Nephron (organoid): ENCODE data around the gene EXD3.
A peak's percentile ranks its signal among the peaks of the same experiment; 100 is the strongest.

Experiments
- H3K27ac Mint-ChIP-seq, 3 experiments: 2 replicates each; pipeline ENCODE4 v1.8.0; 2020; ENCODE audit warnings: mixed read lengths in 3 of 3, mild to moderate bottlenecking in 2 of 3, moderate library complexity in 1 of 3
- H3K27me3 Mint-ChIP-seq: 2 replicates; pipeline ENCODE4 v1.8.0; 2021; ENCODE audit warnings: low read depth, mild to moderate bottlenecking, moderate library complexity, mixed read lengths
- H3K36me3 Mint-ChIP-seq: 2 replicates; pipeline ENCODE4 v1.8.0; 2020; ENCODE audit warnings: low read depth, mixed read lengths
- H3K4me1 Mint-ChIP-seq: 2 replicates; pipeline ENCODE4 v1.8.0; 2020; ENCODE audit warnings: mixed read lengths
- H3K4me3 Mint-ChIP-seq, 3 experiments: 2 replicates each; pipeline ENCODE4 v1.8.0; 2020; ENCODE audit warnings: mild to moderate bottlenecking in 3 of 3, mixed read lengths in 3 of 3, moderate library complexity in 2 of 3
- H3K9me3 Mint-ChIP-seq: 2 replicates; pipeline ENCODE4 v1.8.0; 2020; ENCODE audit warnings: mixed read lengths
- CTCF ChIP-seq, 3 experiments: fragments of 200-600 bp; sonication (generic); IDR thresholded peaks; one replicate each; pipeline ENCODE4 v1.5.0; 2021; ENCODE audit warnings: antibody characterized with exemption in 3 of 3; ENCODE audit not compliant: unreplicated experiment in 3 of 3

Gene EXD3

DNA sequence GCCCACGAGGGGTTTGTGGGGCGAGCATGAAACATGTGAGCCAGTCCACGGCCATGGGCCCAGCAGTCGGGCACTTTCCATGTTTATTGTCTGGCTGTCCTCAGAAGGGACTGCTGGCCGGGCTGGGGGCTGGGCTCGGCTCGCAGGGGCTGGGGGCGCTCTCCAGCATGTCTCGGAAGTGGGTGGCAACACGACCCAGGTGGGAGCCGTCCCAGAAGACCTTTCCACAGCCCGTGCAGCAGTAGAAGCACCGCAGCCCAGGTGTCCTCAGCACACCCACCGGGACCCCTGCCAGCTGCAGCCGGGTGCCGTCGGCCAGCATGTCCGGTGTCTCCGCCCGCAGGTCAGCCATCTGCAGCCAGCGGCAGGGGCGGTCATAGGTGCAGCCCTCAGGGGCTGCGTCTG is 116.1 kb downstream of the EXD3 start:
- Mint-ChIP-seq H3K27ac (peak overlapping the region in 1 of 3 experiments; percentile 55), H3K36me3 (no peaks in the 10 kb centered on the region), H3K27me3 (peaks cover 6% of the 10 kb centered on the region), H3K9me3 (no peaks in the 10 kb centered on the region), H3K4me1 (peaks cover 6% of the 10 kb centered on the region), H3K4me3 (no peak overlapping the region)
- TF ChIP-seq CTCF (IDR thresholded peaks at IDR 0.05; ENCODE audit: unreplicated experiment in 3 of 3), result no peak

DNA sequence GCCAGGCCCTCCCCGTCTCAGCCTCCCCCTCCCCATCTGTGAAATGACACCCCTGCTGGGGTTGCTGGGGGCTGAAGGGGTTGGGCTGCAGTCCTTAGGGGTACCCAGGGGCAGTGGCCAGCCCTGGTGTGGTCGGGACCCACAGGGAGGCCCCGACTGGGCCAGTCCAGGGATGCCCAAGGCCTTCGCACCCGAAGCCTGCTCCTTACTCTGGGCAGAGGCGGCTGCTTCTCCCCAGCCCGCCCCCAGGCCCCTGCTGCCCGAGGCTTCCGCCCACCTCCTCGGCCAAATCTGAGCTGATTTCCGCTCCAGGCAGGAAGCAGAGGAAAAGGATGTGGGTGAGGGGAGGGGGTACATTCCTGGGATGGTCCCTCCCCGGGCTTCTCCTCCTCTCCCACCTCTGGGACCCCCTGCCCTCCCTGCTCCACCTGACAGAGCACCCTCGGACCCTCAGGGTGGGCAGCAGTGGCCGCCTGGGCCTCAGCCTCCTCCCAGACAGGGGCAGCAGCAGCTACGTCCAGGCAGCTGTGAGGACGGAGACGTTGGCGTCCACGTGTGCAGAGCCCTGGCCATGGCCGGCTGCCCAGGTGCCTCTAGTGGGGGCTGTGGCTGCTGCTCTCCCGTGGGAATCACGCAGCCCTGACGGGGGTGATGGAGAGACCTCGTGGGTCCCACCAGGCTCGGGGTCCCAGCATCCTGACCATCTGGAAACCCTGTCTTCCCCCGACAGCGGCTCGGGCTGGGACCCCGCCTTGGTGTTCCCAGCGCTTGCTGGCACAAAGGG is 116.7 kb downstream of the EXD3 start:
- H3K36me3 Mint-ChIP-seq, result no peaks in the 10 kb centered on the region
- H3K27ac Mint-ChIP-seq, result no peak overlapping the region
- H3K27me3 Mint-ChIP-seq, result peaks cover 6% of the 10 kb centered on the region
- H3K9me3 Mint-ChIP-seq, result no peaks in the 10 kb centered on the region
- no peak overlapping the region for H3K4me3 Mint-ChIP-seq
- H3K4me1 Mint-ChIP-seq, result peaks cover 6% of the 10 kb centered on the region
- TF ChIP-seq CTCF (IDR thresholded peaks at IDR 0.05; ENCODE audit: unreplicated experiment in 3 of 3), result no peak

DNA sequence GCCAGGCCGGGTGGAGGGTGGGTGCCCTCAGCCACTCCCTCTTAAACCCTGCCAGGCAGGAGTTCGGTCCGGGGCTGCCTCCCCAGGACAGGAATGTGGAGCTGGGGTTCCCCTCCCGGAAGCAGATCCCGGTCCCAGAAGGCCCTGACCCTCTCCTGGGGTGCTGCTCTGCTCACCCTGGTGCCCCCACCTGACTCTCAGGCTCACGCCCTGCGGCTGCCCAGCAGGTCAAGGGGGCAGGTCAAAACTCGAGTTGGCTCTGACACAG is 117.2 kb downstream of the EXD3 start:
- no peaks in the 10 kb centered on the region for H3K9me3 Mint-ChIP-seq
- H3K27ac Mint-ChIP-seq, result peak overlapping the region in 2 of 3 experiments; percentile 62 to 82
- H3K4me3 Mint-ChIP-seq, result peak overlapping the region in 1 of 3 experiments; percentile 54
- H3K36me3 Mint-ChIP-seq, result no peaks in the 10 kb centered on the region
- TF ChIP-seq CTCF (IDR thresholded peaks at IDR 0.05; ENCODE audit: unreplicated experiment in 3 of 3), result no peak
- H3K4me1 Mint-ChIP-seq, result peaks cover 9% of the 10 kb centered on the region
- H3K27me3 Mint-ChIP-seq, result peaks cover 9% of the 10 kb centered on the region

GRCh38 chr9:137305060-137305797 is 117.7 kb downstream of the EXD3 start:
- H3K27me3 Mint-ChIP-seq, result peaks cover 11% of the 10 kb centered on the region
- H3K9me3 Mint-ChIP-seq, result no peaks in the 10 kb centered on the region
- H3K27ac Mint-ChIP-seq, result peak overlapping the region in 2 of 3 experiments; percentile 62 to 82
- peaks cover 11% of the 10 kb centered on the region for H3K4me1 Mint-ChIP-seq
- H3K36me3 Mint-ChIP-seq, result no peaks in the 10 kb centered on the region
- peak in 1 of 3 experiments; percentile 14 for TF ChIP-seq CTCF (IDR thresholded peaks at IDR 0.05; ENCODE audit: unreplicated experiment in 3 of 3)
- H3K4me3 Mint-ChIP-seq, result peak overlapping the region; percentile 24 to 54 (median 42)

DNA sequence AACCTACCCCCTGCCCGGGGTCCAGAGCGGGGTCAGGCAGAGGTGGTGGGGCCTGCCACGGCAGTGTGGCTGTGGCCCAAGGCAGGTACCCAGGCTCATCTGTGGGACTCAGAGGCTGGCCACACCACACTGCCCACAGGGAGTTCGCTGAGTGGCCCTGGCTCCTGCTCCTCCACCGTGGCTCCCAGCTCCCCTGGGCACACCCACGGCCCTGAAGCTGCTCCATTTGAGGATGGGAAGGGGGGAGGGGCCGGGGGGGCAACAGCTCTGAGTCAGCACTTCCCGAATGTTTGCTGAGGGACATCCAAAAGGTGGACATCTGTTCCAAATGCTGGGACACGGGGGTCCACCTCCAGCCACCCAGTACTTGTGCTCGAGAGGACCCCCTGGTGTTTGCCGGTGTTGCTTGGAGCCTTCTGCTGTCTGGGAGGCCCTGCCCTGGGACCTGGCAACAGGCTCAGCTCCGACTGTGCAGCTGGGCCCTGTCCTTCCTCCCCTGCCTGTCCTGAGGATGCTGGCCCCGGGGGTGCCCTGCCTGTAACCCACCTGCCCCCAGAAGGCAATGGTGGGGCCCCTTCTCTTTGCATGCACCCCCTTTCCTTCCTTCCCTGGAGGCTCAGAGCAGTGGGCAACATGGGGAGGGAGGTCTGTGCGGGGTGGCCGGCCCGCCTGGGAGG is 118.4 kb downstream of the EXD3 start:
- H3K4me3 Mint-ChIP-seq, result peak overlapping the region in 2 of 3 experiments; percentile 24 to 42
- H3K27me3 Mint-ChIP-seq, result peaks cover 15% of the 10 kb centered on the region
- no peak for TF ChIP-seq CTCF (IDR thresholded peaks at IDR 0.05; ENCODE audit: unreplicated experiment in 3 of 3)

More for the DNA sequence above, 118.4 kb downstream of the EXD3 start:
- H3K27ac Mint-ChIP-seq, result peak overlapping the region in 2 of 3 experiments; percentile 62 to 82
- H3K4me1 Mint-ChIP-seq, result peaks cover 16% of the 10 kb centered on the region
- no peaks in the 10 kb centered on the region for H3K36me3 Mint-ChIP-seq
- no peaks in the 10 kb centered on the region for H3K9me3 Mint-ChIP-seq
